ENCODE measurements around the gene CMPK2. TPM values are rescaled to one million over a fixed set of nuclear protein-coding genes. Genes with fewer than 3 reads are reported as not detected.

Gene CMPK2
- total and polyA plus RNA-seq, 4 donors, result 2.9 to 41.7 (median 4.2) TPM

- TF ChIP-seq, protein P1, sequence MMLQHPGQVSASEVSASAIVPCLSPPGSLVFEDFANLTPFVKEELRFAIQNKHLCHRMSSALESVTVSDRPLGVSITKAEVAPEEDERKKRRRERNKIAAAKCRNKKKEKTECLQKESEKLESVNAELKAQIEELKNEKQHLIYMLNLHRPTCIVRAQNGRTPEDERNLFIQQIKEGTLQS (IDR thresholded peaks at IDR 0.05), result no peak
- TF ChIP-seq RAD21 (IDR thresholded peaks at IDR 0.05) (no peak), NR2F2 (IDR thresholded peaks at IDR 0.05) (no peak), REST (IDR thresholded peaks at IDR 0.05) (no peak), YY1 (IDR thresholded peaks at IDR 0.05) (no peak), TAF1 (conservative IDR thresholded peaks at IDR 0.05) (no peak), FOXA2 (IDR thresholded peaks at IDR 0.05) (no peak), FOXA1 (IDR thresholded peaks at IDR 0.05) (no peak), JUND (IDR thresholded peaks at IDR 0.05) (no peak), HNF4G (IDR thresholded peaks at IDR 0.05) (no peak), GABPA (IDR thresholded peaks at IDR 0.05 in 1 of 2, conservative IDR thresholded peaks at IDR 0.05 in 1 of 2) (no peak)
- TF ChIP-seq, protein P2, sequence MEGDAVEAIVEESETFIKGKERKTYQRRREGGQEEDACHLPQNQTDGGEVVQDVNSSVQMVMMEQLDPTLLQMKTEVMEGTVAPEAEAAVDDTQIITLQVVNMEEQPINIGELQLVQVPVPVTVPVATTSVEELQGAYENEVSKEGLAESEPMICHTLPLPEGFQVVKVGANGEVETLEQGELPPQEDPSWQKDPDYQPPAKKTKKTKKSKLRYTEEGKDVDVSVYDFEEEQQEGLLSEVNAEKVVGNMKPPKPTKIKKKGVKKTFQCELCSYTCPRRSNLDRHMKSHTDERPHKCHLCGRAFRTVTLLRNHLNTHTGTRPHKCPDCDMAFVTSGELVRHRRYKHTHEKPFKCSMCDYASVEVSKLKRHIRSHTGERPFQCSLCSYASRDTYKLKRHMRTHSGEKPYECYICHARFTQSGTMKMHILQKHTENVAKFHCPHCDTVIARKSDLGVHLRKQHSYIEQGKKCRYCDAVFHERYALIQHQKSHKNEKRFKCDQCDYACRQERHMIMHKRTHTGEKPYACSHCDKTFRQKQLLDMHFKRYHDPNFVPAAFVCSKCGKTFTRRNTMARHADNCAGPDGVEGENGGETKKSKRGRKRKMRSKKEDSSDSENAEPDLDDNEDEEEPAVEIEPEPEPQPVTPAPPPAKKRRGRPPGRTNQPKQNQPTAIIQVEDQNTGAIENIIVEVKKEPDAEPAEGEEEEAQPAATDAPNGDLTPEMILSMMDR (IDR thresholded peaks at IDR 0.05; ENCODE audit: low read depth, low read length, missing input control), result no peak
- TF ChIP-seq, protein P3, sequence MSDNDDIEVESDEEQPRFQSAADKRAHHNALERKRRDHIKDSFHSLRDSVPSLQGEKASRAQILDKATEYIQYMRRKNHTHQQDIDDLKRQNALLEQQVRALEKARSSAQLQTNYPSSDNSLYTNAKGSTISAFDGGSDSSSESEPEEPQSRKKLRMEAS (IDR thresholded peaks at IDR 0.05), result no peak
- H3K27ac ChIP-seq (ENCODE audit: low read depth in 1 of 2, low read length in 2 of 2), result no peak overlapping the region
- no peaks in the 10 kb centered on the region for H3K4me1 ChIP-seq (ENCODE audit: control insufficient read depth in 4 of 4, insufficient read depth in 4 of 4, low read length in 3 of 4)
- H3K9ac ChIP-seq (ENCODE audit: low read depth in 1 of 2, low read length in 2 of 2), result no peak overlapping the region
- DNase-seq (ENCODE audit: low spot score), result no peak
- no peak overlapping the region for H3K4me3 ChIP-seq (ENCODE audit: low read depth in 1 of 3, low read length in 3 of 3)
- no peaks in the 10 kb centered on the region for H3K9me3 ChIP-seq (ENCODE audit: control insufficient read depth in 4 of 4, low read length in 3 of 4)
- no peaks in the 10 kb centered on the region for H3K36me3 ChIP-seq (ENCODE audit: control insufficient read depth in 4 of 4, insufficient read depth in 3 of 4, low read depth in 1 of 4, low read length in 3 of 4)
- H3K27me3 ChIP-seq (ENCODE audit: control insufficient read depth in 4 of 4, insufficient read depth in 4 of 4, low read length in 3 of 4), result no peaks in the 10 kb centered on the region
These were observed 46.0 kb upstream of the CMPK2 start for GRCh38 chr2:6911721-6912120.

DNA sequence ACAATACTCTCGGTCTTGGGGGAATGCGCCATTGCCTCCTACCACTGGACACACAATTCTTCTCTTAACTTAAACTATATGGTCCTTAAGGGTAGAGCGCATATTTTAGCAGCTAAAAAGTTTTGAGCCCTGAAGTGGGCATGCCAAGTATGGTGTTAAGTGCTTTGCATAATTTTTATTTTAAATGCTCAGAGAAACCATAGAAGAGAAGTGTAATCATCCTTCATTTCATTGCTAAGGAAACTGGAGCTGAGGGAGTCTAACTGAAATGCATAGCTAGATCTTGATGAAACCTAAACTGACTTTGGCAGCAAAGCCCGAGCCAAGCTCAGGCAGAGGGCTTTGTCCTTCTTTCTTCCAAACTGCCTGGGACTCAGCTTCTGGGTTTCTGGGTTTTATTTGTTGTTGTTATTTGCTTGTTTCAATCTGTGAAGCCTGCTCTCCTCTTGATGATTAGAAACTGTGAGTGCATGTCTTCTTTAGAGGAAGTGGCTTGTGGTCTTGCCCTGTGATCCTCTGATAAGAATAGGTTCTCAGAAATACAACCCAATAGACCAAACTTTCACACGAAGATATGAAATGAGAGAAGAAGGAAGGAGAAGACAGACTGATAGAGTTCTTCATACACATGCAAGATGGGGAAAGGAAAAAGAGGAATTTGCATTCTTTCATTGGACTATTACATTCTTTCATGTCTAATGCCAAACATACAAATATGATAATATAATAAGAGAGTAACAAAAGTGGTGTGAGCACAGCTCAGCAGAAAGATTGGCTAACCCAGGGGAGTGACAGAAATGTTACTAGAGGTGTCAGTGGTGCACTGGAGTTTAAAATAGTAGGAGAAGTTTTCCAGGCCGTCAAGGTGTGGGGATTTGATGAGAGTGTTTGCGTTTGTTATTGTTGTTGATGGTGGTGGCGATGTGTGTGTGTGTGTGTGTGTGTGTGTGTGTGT is 44.0 kb upstream of the CMPK2 start:
- no peak overlapping the region for H3K4me3 ChIP-seq (ENCODE audit: low read depth in 1 of 3, low read length in 3 of 3)
- TF ChIP-seq SP1 (IDR thresholded peaks at IDR 0.05) (no peak), RXRA (IDR thresholded peaks at IDR 0.05) (no peak), GABPA (IDR thresholded peaks at IDR 0.05 in 1 of 2, conservative IDR thresholded peaks at IDR 0.05 in 1 of 2) (no peak), REST (IDR thresholded peaks at IDR 0.05) (no peak), TAF1 (conservative IDR thresholded peaks at IDR 0.05) (no peak), JUND (IDR thresholded peaks at IDR 0.05) (no peak), HNF4A (conservative IDR thresholded peaks at IDR 0.05) (no peak)
- TF ChIP-seq, protein P1 (IDR thresholded peaks at IDR 0.05), result no peak
- TF ChIP-seq, protein P3 (IDR thresholded peaks at IDR 0.05), result no peak
- no peaks in the 10 kb centered on the region for H3K27me3 ChIP-seq (ENCODE audit: control insufficient read depth in 4 of 4, insufficient read depth in 4 of 4, low read length in 3 of 4)
- no peak overlapping the region for H3K9ac ChIP-seq (ENCODE audit: low read depth in 1 of 2, low read length in 2 of 2)
- 81% methylated on average over 8 of the region's 8 CpGs for WGBS
- no peak for DNase-seq (ENCODE audit: low spot score)
- no peaks in the 10 kb centered on the region for H3K9me3 ChIP-seq (ENCODE audit: control insufficient read depth in 4 of 4, low read length in 3 of 4)
- H3K36me3 ChIP-seq (ENCODE audit: control insufficient read depth in 4 of 4, insufficient read depth in 3 of 4, low read depth in 1 of 4, low read length in 3 of 4), result no peaks in the 10 kb centered on the region
- no peaks in the 10 kb centered on the region for H3K4me1 ChIP-seq (ENCODE audit: control insufficient read depth in 4 of 4, insufficient read depth in 4 of 4, low read length in 3 of 4)
- no peak overlapping the region for H3K27ac ChIP-seq (ENCODE audit: low read depth in 1 of 2, low read length in 2 of 2)

Data from liver (tissue), 9 donors.